ENCODE measurements around the gene RTL1.

GRCh38 chr14:100862793-100863192, 40.7 kb downstream of the RTL1 start:
- TF ChIP-seq CTCF (IDR thresholded peaks at IDR 0.05; ENCODE audit: extremely low read depth in 1 of 2, insufficient read depth in 1 of 2, low read depth in 1 of 2, low read length in 2 of 2): no peak
- TF ChIP-seq, protein P1, sequence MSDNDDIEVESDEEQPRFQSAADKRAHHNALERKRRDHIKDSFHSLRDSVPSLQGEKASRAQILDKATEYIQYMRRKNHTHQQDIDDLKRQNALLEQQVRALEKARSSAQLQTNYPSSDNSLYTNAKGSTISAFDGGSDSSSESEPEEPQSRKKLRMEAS (IDR thresholded peaks at IDR 0.05; ENCODE audit: insufficient read depth, insufficient read length): no peak
- no peak for TF ChIP-seq FOS (IDR thresholded peaks at IDR 0.05; ENCODE audit: borderline replicate concordance, insufficient read depth, low read length)
- no peak for TF ChIP-seq MYC (IDR thresholded peaks at IDR 0.05; ENCODE audit: low read depth, low read length)
- TF ChIP-seq POLR2AphosphoS5 (IDR thresholded peaks at IDR 0.05; ENCODE audit: insufficient read depth, low read depth, low read length): no peak
- TF ChIP-seq POLR2A (IDR thresholded peaks at IDR 0.05; ENCODE audit: low read depth, low read length): no peak
- TF ChIP-seq EZH2 (IDR thresholded peaks at IDR 0.05; ENCODE audit: borderline replicate concordance, low read depth, low read length, severe bottlenecking): no peak

All from endothelial cell of umbilical vein (primary cell).